Stimulated activated CD8-positive, alpha-beta memory T cell treated with anti-CD3 and anti-CD28 coated beads, Interleukin-12 subunit alpha, Interleukin-12 subunit beta, amount 100 ng/mL, for 4 hours (primary cell): ENCODE measurements around the gene ZNF385C.
A peak's percentile ranks its signal among the peaks of the same experiment; 100 is the strongest.

Experiments used
- DNase-seq: peaks from one replicate; pipeline ENCODE4 v3.0.0-alpha.2; 2020; ENCODE audit warnings: low read depth

ZNF385C gene

DNA sequence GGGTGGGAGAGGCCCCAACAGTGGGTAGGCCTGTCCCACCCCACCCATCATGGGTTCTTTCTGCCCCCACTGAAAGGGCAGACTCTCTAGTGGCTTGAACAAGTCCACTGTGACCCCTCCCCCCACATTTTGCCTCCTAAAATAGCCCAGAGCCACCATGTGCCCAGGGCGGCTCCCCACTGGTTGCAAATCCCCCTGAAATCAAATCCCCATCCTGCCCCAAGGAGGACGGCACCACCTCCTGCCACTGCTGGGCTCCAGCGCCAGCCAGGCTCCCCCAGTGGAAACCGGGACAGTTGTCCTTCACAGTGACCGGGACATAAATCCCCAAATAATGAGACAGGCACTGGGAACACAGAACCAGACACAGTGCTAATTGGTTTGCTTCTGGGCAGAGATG lies 20.5 kb downstream of the ZNF385C start:
- no peak for DNase-seq

DNA sequence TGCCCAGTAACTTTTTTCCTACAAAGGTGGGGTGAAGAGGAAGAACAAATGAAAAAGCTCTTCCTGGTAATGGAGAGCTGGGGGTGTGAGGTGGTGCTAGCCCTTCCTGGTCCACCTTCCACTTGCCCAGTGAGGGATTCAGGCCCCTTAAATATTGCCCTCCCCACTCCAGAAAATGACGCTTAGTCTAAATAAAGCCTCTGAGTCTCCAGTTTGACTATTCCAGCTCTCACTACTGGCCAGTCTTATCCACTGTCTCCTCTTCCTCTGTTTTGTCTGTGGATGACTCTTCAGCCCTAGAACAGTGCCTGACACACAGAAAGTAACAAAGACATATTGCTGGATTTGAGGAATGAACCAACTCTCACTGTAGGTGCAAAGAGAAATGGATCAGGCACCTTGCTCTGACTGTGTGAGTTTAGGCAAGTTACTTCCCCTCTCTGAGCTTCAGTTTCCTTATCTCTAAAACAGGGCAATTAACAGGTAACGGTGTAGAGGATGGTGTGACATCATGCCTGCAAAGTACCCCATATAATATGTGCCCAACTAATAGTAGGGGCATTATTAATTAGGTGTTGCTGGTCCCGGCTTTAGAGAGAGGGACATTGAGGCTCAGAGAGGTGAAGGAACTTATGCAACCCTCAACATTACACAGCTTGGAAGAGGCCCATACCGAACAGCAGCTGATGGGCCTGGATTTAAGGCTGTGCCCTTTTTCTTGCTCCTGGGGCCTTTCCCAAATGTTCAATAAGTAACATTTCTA lies 21.3 kb downstream of the ZNF385C start:
- DNase-seq = no peak

DNA sequence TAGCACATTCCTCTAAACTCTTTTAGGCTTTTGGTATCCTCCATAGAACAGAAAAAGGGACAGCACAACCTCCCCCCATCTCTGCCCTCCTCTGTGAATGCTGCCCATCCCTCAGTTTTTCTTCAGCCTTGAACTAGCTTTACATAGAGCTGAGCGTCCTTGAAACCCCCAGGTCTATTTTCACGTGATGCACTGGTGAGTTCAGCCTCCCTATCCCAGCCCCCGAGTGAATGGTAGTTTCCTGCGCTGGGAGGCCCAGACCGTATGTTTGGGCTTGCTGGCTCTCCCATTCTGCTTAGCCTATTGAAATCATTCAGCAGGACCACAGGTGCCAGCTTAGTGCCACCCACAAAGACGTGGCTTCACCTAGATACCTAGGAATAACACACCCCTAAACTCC lies 22.5 kb downstream of the ZNF385C start:
- DNase-seq = no peak

DNA sequence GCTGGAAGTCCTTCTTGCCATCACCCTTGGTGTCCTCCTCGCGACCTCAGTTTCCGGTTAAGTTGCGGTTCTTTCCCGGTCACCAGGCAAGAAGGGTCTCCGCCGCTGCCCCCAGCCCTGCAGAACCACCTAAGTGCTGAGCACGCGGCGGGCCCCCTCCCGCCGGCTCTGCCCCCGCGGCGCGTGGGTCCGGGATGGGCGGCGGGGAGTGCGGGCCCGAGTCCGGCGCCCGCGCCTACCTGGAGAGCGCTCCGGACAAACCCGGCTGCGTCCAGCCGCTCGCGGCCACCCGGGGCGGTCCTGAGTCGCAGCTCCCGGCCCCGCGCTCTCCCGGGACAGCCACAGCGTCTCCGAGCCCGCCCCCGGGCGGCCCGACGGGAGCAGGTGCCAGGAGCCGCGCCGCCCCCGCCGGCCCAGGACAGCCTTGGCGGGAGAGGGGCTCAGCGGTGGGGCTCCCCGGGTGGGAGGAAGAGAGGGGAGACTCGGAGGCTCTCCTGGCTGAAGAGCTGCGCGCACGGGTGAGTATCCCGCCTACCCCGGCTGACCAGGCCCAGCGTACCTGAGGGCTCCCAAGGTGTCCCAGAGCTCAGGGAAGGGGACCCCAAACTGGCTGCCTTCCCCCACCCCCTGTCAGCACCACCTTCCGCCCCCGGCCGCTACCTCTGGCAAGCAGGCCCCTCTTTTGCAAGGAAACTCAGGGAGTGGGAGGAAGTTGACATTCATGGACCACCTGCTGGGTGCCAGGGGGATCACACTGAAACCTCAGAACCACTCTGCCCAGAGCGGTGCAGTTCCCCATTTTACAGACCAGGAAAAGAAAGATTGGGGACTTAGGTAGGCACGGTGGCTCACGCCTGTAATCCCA lies 25.7 kb downstream of the ZNF385C start:
- no peak for DNase-seq

DNA sequence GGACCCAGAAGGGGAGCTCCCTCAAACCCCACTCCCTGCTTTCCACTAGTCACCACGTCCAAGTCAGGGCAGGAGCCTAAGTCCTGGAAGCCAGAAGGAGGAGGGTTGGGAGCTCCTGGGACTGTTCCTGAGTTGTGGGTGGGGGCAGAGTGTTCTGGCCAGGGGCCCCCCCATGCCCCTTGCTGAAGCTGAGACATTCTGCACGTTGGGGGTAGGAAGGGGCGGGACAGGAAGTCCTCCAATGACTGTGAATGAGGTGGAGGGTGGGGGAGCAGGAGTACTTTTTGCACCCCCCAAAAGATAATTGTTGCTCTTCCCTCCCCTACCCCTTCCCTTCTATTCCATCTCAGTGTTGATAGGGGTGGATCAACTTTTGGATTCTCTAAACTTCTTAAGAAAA lies 26.5 kb downstream of the ZNF385C start:
- no peak for DNase-seq

DNA sequence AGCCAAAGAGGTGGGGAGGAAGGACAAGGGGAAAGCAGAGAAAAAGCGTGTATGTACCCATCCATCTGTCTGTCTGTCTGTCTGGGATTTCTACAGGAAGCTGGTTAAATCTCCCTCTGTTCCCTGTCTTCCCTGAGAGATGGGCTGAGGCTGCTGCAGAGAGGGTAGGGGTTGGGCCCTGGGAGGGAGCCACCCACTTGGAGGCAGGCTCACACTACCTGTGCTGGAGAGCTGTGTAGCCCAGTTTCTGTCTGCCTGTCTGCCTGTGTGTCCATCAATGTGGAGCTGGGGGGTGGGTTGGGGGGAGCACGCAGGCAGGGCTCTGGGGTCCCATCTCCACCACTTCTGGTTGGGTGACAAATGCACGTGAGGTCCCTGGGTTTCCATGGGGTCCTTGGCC lies 29.3 kb downstream of the ZNF385C start:
- no peak for DNase-seq

DNA sequence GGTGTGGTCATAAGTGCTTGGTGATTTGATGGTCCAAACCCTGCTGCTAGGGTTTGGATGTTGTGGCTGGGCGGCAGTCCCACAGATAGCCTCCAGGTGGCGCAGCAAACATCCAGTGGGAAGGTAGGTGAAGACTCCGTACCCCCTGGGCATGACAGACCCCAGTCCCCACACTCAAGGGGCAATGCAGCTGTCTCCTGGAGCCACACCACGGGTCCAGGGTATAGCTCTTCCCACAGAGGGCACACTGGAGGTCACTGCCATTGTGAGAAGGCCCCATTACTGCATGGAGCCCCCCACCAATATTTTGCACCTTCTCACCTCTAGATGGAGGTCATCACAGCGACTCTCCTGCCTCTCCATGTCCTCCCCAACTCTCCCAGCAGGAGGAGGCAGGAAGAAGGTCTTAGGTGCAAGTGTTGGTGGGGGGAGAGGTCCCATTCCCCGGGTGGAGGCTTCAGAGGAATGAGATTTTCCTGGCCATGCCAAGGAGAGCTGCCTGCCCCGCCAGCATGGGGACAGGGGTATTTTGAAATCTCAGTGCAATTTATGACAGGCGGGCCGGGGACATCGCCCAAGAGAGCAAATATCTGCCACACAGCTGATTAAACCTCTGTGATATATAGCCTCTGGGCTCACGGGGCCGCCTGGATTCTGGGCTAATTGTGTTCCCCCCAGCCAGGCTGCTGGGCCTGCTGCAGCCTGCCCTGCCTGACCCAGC lies 30.7 kb downstream of the ZNF385C start:
- peak; percentile 24 for DNase-seq

- DNase-seq = no peak
Observed at GRCh38 chr17:42065201-42065600, 33.1 kb downstream of the ZNF385C start.

GRCh38 chr17:42062681-42063080 lies 35.6 kb downstream of the ZNF385C start:
- no peak for DNase-seq

DNA sequence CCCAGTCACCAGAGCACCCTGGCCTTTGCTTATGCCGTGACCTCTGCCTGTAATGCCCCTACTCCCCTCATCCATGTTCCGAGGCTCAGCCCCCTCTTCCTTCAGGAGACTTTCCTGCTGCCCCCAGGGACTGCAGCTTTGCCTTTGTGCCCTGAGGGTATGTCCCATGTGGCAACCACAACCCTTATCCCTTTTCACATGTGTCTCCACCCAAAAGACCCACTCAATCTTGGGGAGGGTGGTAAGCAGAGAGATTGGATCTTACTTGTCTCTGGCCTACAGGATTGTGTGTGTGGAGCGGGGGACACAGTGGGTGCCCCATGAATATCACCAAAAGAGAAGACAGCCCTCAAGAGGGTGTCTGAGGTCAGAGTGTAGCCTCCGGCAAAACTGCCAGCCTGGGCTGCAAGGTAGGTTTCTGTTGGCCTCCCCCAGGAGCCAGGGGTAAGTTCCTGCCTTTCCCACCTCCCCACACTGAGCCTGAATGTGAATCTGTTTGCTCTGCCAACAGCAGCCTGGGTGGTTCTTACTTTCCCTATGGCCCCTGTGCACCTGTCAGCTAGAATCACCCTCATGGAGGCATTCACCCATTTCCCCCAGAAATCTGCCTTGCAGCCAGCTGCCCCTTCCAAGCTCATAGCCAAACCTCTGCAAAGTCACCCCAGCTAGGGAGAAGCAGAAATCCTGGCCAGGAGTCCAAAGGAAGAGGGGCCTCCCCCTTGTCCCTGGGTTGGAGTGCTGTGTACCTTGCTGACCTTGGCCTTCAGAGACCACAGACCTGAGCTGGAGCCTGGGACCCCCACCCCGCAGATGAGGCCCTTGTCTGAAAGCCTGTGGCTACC lies 36.4 kb downstream of the ZNF385C start:
- DNase-seq = no peak

DNA sequence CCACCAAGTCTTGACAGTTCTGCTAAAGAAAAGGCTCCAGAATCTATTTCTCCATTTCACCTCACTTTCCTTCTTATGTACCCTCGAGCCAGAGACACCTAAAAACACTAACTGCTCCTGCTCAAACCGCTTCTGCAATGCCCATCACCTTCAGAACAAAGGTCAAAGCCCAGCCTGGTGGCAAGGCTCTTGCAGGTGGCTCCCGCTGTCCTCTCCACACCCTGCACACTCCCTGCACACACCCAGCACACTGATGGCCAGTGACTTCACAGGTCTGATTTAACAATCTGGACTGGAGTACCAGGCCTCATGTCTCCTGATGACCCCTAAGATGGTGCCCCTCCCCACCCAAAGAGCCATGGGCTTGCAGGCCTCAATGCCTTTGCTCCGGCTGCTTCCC lies 38.0 kb downstream of the ZNF385C start:
- DNase-seq = no peak

- DNase-seq = no peak
Observed at GRCh38 chr17:42059815-42060214, 38.5 kb downstream of the ZNF385C start.

GRCh38 chr17:42058063-42058462 lies 40.2 kb downstream of the ZNF385C start:
- DNase-seq = no peak

DNA sequence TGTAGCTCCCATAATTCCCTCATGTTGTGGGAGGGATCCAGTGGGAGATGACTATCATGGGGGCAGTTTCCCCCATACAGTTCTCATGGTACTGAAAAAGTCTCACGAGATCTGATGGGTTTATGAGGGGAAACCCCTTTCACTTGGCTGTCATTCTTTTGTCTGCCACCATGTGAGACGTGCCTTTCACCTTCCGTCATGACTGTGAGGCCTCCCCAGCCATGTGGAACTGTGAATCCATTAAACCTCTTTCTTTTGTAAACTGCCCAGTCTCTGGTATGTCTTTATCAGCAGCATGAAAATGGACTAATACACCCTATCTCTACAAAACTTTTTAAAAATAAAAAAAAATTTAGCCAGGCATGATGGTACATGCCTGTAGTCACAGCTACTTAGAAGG lies 41.6 kb downstream of the ZNF385C start:
- no peak for DNase-seq

GRCh38 chr17:42055496-42055895 lies 42.8 kb downstream of the ZNF385C start:
- DNase-seq = no peak

DNA sequence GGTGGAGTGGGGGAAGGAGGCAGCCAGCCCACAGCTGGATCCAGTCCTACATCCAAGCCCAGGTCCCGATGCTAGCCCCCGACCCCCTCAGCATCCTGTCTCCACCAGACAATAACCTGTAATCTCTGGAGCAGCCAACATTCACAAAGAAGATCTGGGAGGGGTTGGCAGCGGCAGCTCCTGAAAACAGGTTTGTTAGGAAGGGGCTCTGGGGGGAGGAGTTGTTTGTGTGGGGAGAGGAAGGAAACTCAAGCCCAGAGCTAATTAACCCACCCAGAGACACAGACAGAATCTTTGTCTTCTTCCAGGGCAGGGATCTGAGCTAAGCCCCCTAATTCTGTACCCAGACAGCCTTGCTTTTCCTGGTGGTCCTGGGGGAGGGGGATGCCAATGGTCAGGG lies 43.2 kb downstream of the ZNF385C start:
- no peak for DNase-seq

DNA sequence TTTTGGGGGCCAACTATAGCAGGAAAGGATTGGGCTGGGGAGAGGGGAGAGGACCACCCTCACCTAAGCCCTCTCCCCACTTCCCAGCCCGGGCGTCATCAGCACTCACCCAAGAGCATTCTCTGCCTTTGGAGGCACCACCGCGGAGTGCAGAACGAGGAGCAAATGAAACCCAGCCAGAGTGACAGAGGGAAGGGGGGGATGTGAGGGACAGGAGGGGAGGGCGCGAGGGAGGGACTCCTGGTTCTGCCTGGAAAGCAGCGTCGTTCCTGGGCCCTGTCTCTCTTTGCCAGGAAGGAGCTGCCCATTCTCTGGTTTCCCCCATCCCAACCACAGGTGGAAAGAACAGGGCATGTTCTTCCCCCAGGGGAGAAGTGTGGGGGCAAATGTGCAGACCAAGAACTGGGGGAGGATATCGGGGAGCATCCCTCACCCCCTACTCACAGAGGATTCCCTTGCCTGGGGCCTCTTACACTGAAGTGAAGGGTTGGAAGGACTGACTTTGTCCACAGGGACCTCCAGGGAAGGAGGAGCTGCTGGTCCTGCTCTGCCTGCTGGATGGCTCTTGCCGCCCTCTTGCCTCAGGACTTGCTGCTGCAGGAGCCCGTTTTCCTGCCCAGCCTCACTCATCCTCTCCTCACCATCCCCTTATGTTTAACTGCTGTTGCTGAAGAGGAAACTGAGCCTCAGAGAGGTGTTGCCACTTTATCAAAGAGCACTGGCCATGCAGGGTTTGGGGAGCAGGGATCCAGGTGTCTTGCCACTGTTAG lies 44.4 kb downstream of the ZNF385C start:
- no peak for DNase-seq

GRCh38 chr17:42052346-42052877 lies 45.9 kb downstream of the ZNF385C start:
- DNase-seq = no peak

GRCh38 chr17:42051645-42052044 lies 46.6 kb downstream of the ZNF385C start:
- no peak for DNase-seq

DNA sequence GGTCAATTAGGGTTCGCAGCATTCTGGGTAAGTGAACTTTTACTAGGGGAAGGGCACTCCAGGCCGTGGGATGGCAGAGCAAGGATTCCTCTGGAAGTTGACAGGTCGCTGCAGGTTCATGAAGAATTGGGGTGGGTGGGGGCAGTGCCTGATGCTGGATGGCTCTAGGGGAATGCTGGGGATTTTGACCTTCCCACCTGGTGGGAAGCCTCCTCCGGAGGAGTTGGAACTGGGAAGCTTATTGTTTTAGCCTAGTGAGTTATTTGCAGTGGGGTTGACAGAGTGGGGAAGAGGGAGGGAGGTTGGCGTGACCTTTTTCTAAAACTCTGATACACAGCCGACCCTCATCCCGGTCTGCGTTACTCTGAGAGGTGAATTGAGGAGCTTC lies 47.3 kb downstream of the ZNF385C start:
- DNase-seq = no peak
